Fibroblast of mammary gland (primary cell): Measurements from ENCODE around the gene TMCC1.
"Not testable (repeated sequence)": the region's sequence is repeated elsewhere in the genome, so short reads cannot be mapped to it uniquely, and the experiment has no call there.

Experiments used
- DNase-seq: peaks from one replicate; pipeline ENCODE4 v3.0.0-alpha.2; 2010; ENCODE audit warnings: low read depth
- H3K4me3 ChIP-seq: 2 replicates; pipeline ENCODE4 v1.5.1; 2011; ENCODE audit warnings: low read depth, mild to moderate bottlenecking, low read length, moderate library complexity; ENCODE audit not compliant: control insufficient read depth
- TF ChIP-seq, protein P1 (sequence below): conservative IDR thresholded peaks from 2 replicates; pipeline ENCODE4 v1.5.1; 2011; ENCODE audit warnings: low read depth, low read length, inconsistent platforms; ENCODE audit not compliant: control insufficient read depth, insufficient read depth

Gene TMCC1

DNA sequence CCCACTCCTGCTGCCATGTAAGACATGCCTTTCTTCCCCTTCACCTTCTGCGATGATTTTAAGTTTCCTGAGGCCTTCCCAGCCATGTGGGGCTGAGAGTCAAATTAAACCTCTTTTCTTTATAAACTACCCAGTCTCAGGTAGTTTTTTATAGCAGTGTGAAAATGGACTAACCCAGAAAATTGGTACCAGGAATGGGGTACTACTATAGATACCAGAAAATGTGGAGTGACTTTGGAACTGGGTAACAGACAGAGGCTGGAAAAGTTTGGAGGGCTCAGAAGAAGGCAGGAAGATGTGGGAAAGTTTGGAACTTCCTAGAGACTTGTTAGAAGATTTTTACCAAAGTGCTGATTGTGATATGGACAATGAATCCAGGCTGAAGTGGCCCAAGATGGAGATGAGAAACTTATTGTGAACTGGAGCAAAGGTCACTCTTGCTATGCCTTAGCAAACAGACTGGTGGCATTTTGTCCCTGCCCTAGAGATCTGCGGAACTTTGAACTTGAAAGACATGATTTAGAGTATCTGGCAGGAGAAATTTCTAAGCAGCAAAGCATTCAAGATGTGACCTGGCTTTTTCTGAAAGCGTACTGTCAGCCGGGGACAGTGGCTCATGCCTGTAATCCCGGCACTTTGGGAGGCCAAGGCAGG lies 52.7 kb downstream of the TMCC1 start:
- DNase-seq = no peak
- H3K4me3 ChIP-seq = no peak overlapping the region
- TF ChIP-seq, protein P1, sequence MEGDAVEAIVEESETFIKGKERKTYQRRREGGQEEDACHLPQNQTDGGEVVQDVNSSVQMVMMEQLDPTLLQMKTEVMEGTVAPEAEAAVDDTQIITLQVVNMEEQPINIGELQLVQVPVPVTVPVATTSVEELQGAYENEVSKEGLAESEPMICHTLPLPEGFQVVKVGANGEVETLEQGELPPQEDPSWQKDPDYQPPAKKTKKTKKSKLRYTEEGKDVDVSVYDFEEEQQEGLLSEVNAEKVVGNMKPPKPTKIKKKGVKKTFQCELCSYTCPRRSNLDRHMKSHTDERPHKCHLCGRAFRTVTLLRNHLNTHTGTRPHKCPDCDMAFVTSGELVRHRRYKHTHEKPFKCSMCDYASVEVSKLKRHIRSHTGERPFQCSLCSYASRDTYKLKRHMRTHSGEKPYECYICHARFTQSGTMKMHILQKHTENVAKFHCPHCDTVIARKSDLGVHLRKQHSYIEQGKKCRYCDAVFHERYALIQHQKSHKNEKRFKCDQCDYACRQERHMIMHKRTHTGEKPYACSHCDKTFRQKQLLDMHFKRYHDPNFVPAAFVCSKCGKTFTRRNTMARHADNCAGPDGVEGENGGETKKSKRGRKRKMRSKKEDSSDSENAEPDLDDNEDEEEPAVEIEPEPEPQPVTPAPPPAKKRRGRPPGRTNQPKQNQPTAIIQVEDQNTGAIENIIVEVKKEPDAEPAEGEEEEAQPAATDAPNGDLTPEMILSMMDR = no peak

DNA sequence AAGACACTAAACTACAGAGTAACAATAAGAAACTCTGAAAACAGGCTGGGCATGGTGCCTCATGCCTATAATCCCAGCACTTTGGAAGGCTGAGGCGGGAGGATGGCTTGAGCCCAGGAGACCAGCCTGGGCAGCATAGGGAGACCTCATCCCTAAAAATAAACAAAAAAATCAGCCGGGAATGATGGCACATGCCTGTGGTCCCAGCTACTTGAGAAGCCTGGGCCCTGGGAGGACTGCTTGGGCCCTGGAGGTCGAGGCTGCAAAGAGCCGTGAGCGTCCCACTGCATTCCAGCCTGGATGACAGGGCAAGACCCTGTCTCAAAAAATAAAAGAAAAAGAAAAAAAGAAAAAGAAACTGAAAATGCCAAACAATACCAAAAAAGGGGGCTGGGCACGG lies 55.4 kb downstream of the TMCC1 start:
- TF ChIP-seq, protein P1 = no peak
- DNase-seq = no peak
- H3K4me3 ChIP-seq = no peak overlapping the region

DNA sequence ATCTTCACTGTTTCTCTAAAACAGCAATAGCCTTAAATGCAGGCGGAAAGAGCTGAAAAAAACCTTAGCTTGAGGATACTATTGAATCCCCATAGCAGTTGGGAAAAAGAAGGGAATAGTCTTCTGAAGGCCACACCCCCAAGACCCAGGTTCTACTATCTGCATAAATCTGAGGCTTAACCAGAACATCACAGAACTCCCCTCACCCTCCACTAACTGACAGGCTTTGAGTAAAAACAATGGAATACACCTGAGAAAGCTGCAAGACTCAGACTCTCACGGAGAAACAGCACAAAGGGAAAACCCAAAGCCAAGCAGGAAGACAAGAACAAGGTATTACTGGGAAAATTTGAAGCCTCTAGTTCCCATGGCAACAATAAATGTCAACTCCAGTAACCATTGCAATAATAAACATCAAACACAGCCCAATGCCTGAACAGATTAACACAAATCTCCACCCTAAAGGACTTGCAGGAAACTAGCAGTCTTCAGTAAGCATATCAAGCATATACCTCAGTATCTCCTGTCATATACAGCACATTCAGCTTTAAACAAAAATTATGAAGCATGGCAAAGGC lies 56.4 kb downstream of the TMCC1 start:
- DNase-seq = no peak
- no peak overlapping the region for H3K4me3 ChIP-seq
- TF ChIP-seq, protein P1 = no peak

DNA sequence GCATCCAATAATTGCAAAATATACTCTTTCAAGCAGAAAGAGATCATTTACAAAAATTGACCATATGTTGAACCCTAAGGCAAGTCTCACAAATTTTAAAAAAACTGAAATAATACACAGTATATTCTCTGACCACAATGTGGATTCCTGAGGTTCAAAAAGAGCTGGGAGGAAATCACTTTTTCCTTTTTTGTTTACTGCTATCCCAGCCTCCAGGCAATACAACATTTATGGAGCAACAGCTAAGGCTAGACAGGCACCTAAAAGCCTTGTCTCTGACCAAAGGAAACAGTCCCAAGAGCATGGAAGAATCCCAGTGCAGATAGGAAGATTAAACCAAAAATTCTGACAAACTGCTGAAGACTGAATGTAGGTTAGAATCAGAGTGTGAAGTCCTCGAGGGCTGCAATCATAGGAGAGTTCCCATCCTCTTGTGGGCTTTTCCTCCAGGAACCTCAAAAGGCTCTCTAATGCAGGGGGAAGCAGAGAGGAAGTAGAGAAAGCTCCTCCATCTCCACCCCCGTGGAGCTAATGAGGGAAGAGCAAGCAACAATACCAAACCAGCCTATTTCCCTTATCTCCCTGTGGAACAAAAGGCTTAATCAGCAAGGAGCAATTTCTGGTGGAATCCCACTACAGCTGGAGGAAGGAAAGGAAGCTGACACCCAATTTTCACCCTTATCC lies 57.0 kb downstream of the TMCC1 start:
- H3K4me3 ChIP-seq = no peak overlapping the region
- DNase-seq = no peak
- TF ChIP-seq, protein P1 = no peak

DNA sequence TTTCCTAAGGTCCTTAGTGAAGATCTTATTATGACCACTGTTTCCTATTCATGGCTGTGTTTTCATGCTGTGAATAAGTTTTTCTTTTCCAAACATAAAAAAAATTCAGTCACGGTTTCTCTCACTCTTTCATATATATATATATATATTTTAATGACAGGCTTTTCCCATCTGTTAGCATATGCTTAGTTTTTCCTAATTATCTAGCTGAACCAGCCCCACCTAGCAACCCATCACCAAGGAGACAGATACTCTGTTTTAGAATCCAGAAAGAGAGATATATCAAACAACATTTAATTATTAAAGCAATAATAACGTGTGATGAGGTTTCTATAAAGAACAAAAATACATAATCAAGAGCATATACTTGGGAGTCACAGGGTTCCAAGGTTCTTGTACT lies 58.3 kb downstream of the TMCC1 start:
- no peak overlapping the region for H3K4me3 ChIP-seq
- TF ChIP-seq, protein P1 = no peak
- DNase-seq = no peak

DNA sequence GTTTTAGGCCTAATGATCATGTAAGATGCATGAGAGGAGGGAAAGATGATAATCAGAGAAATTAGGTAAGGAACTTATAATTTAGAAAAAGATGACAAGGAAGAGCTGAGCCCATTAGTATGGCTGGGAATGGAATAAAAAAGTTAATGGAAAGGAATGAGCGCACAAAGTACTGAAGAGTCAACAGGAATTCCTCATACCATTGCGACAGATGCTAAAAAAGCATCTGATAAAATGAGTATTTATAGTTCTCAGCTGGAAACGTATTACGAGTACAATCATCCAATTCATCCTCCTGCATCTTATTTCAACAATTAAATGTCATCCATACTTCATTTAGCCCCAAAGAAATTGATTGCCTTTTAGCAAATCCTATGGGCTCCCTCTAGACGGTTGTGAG lies 58.9 kb downstream of the TMCC1 start:
- H3K4me3 ChIP-seq = no peak overlapping the region
- no peak for DNase-seq
- TF ChIP-seq, protein P1 = no peak

GRCh38 chr3:129831942-129832341 lies 61.6 kb downstream of the TMCC1 start:
- not testable (repeated sequence) for H3K4me3 ChIP-seq
- peak; percentile 30 for DNase-seq
